Panc1 (cell line): ENCODE data around the gene TAS2R41. TPM values are rescaled to one million over a fixed set of nuclear protein-coding genes. Genes with fewer than 3 reads are reported as not detected.

Source experiments
- ATAC-seq: fragments of 200-7000 bp; cut with Tn5 transposase; 2 replicates; pipeline ENCODE4 v1.9.1; 2020; ENCODE audit warnings: mild to moderate bottlenecking, moderate library complexity
- BruUV-seq: library from RNA; stranded (reverse); fragments of 400-500 nt; replicated peaks from 2 replicates; lab custom pipeline; 2021; lab: Mats Ljungman, UMichigan
- CTCF ChIA-PET: fragments of 300-600 bp; sonication (Branson Sonifier 250); formaldehyde crosslinking; loops from one replicate; lab custom pipeline; 2022; ENCODE audit warnings: antibody characterized with exemption; lab: Charles Lee
- POLR2A ChIA-PET: fragments of 300-600 bp; sonication (Branson Sonifier 250); formaldehyde crosslinking; loops from one replicate; lab custom pipeline; 2022; ENCODE audit warnings: antibody characterized with exemption; lab: Charles Lee
- DNase-seq: peaks from one replicate; pipeline ENCODE4 v3.0.0-alpha.2; 2010; ENCODE audit warnings: low read depth, low spot score
- H3K27ac ChIP-seq: 2 replicates; pipeline ENCODE4 v1.5.1; 2011; ENCODE audit warnings: mild to moderate bottlenecking, low read length, inconsistent platforms
- H3K27me3 ChIP-seq: fragments of 200-500 bp; sonication (Bioruptor generic); 2 replicates; pipeline ENCODE4 v1.6.0; 2014; ENCODE audit warnings: low read length, inconsistent platforms; ENCODE audit not compliant: control insufficient read depth, insufficient read depth
- H3K36me3 ChIP-seq: fragments of 200-500 bp; sonication (Bioruptor generic); 2 replicates; pipeline ENCODE4 v1.5.1; 2014; ENCODE audit warnings: inconsistent platforms, mild to moderate bottlenecking, low read length, moderate library complexity; ENCODE audit not compliant: control insufficient read depth, insufficient read depth
- H3K4me1 ChIP-seq: 2 replicates; pipeline ENCODE4 v1.5.1; 2011; ENCODE audit warnings: inconsistent platforms, mild to moderate bottlenecking, low read length, moderate library complexity; ENCODE audit not compliant: control insufficient read depth, insufficient read depth
- H3K4me3 ChIP-seq, 2 experiments: 2 replicates each; pipeline ENCODE4 v1.5.1; 2011 to 2012; ENCODE audit warnings: low read depth in 2 of 2, low read length in 2 of 2, mild to moderate bottlenecking in 2 of 2, inconsistent platforms in 1 of 2, moderate library complexity in 1 of 2
- H3K9me3 ChIP-seq: fragments of 200-500 bp; sonication (Bioruptor generic); 2 replicates; pipeline ENCODE4 v1.5.1; 2014; ENCODE audit warnings: low read depth, mild to moderate bottlenecking, inconsistent platforms, low read length, moderate library complexity; ENCODE audit not compliant: control insufficient read depth, insufficient read depth
- CTCF ChIP-seq: fragments of 450-650 bp; IDR thresholded peaks from 2 replicates; pipeline ENCODE4 v1.5.1; 2017; ENCODE audit warnings: mild to moderate bottlenecking
- POLR2AphosphoS5 ChIP-seq: IDR thresholded peaks from 2 replicates; pipeline ENCODE4 v1.6.1; 2012; ENCODE audit warnings: mild to moderate bottlenecking, low read depth, low read length, moderate library complexity
- REST ChIP-seq, 2 experiments: IDR thresholded peaks; 2 replicates each; pipeline ENCODE4 v1.6.1; 2011 to 2012; ENCODE audit warnings: low read depth in 2 of 2, control low read depth in 1 of 2, low read length in 1 of 2, mild to moderate bottlenecking in 1 of 2, moderate library complexity in 1 of 2; ENCODE audit not compliant: insufficient read depth in 1 of 2
- SIN3A ChIP-seq: IDR thresholded peaks from 2 replicates; pipeline ENCODE4 v1.6.1; 2012; ENCODE audit warnings: low read depth, mild to moderate bottlenecking, low read length, moderate library complexity, borderline replicate concordance; ENCODE audit not compliant: insufficient read depth
- TCF7L2 ChIP-seq: IDR thresholded peaks from 2 replicates; pipeline ENCODE4 v1.6.1; 2011; ENCODE audit warnings: mild to moderate bottlenecking, low read depth, low read length, inconsistent platforms
- in situ Hi-C: cut with HindIII; loops from 2 replicates; pipeline ENCODE4 v1.10.0; 2016; ENCODE audit warnings: low sequenced_read_pairs, low pct_unique_long_range_greater_than_20kb
- intact Hi-C: fragments of 100-400 bp; cut with micrococcal nuclease; formaldehyde crosslinking; loops from one replicate; pipeline ENCODE4 v1.10.0; 2022; ENCODE audit not compliant: unreplicated experiment
- total RNA-seq: library from RNA; stranded (reverse); gene quantifications from one replicate; pipeline ENCODE4 v1.2.1, GENCODE V29; 2021; ENCODE audit not compliant: unreplicated experiment

TAS2R41 gene
- total RNA-seq, 1 experiment from 2014 or later: not detected

- no TSS peak for BruUV-seq
- TF ChIP-seq TCF7L2 (no peak), REST (IDR thresholded peaks at IDR 0.05; ENCODE audit: insufficient read depth in 1 of 2, low read depth in 2 of 2, low read length in 1 of 2) (no peak), CTCF (no peak), POLR2AphosphoS5 (no peak), SIN3A (no peak)
- Histone ChIP-seq H3K36me3 (no peaks in the 10 kb centered on the region), H3K4me3 (no peak overlapping the region), H3K27me3 (no peaks in the 10 kb centered on the region), H3K27ac (no peak overlapping the region), H3K9me3 (no peaks in the 10 kb centered on the region), H3K4me1 (no peaks in the 10 kb centered on the region)
- DNase-seq (no peak), ATAC-seq (no peak)
- intact Hi-C loops: no loop called here
- ChIA-PET CTCF (no interaction called here), POLR2A (no interaction called here)
- in situ Hi-C loops: no loop called here
Measured at GRCh38 chr7:143505838-143506237, 28.2 kb downstream of the TAS2R41 start.

- no peak for TF ChIP-seq CTCF
- no peak for TF ChIP-seq REST (IDR thresholded peaks at IDR 0.05; ENCODE audit: insufficient read depth in 1 of 2, low read depth in 2 of 2, low read length in 1 of 2)
- no peak for TF ChIP-seq TCF7L2
- DNase-seq: no peak
- no peaks in the 10 kb centered on the region for H3K4me1 ChIP-seq
- ChIA-PET CTCF (no interaction called here), POLR2A (no interaction called here)
- no peak overlapping the region for H3K27ac ChIP-seq
- BruUV-seq: no TSS peak
- no peaks in the 10 kb centered on the region for H3K36me3 ChIP-seq
- no peaks in the 10 kb centered on the region; the same call in 1 of the 2 replicates for H3K27me3 ChIP-seq
- no peak for ATAC-seq
- intact Hi-C loops (no loop called here), in situ Hi-C loops (no loop called here)
- no peak overlapping the region for H3K4me3 ChIP-seq
- H3K9me3 ChIP-seq: no peaks in the 10 kb centered on the region
Measured at GRCh38 chr7:143507094-143507518, 29.4 kb downstream of the TAS2R41 start.
